SK-N-SH (cell line): Measurements from ENCODE around the gene SOWAHA. TPM values are rescaled to one million over a fixed set of nuclear protein-coding genes. Genes with fewer than 3 reads are reported as not detected.

Experiments used
- CTCF ChIA-PET: fragments of 300-600, 350-600 bp; formaldehyde crosslinking; extraction: SDS; loops from one replicate; lab custom pipeline; 2021; lab: Yijun Ruan, JAX
- POLR2A ChIA-PET: fragments of 350-600 bp; sonication (Branson Sonifier 250); formaldehyde crosslinking; extraction: SDS; loops from one replicate; lab custom pipeline; 2020; ENCODE audit warnings: antibody characterized with exemption, inconsistent platforms; lab: Yijun Ruan, JAX
- DNase-seq: peaks from one replicate; pipeline ENCODE4 v3.0.0; 2012
- H2AFZ ChIP-seq: fragments of 200-600 bp; sonication (generic); 2 replicates; pipeline ENCODE4 v1.8.1; 2016; ENCODE audit warnings: antibody characterized with exemption, mild to moderate bottlenecking, low read depth
- H3F3A ChIP-seq: fragments of 200-600 bp; sonication (generic); replicated peaks from 2 replicates; pipeline ENCODE3; 2016; ENCODE audit warnings: antibody characterized with exemption, mild to moderate bottlenecking; ENCODE audit not compliant: insufficient read depth
- H3K27ac ChIP-seq, 2 experiments: fragments of 200-500 bp in 1 of 2; fragments of 200-600 bp in 1 of 2; sonication (Bioruptor generic) in 1 of 2; sonication (generic), shearing (Covaris generic) in 1 of 2; 2 replicates each; pipeline versions ENCODE4 v1.5.1 to v1.6.1; 2014 to 2016; ENCODE audit warnings: low read depth in 2 of 2, inconsistent platforms in 1 of 2, low read length in 1 of 2, mild to moderate bottlenecking in 1 of 2, mixed read lengths in 1 of 2
- H3K27me3 ChIP-seq: fragments of 200-600 bp; sonication (generic), shearing (Covaris generic); 2 replicates; pipeline ENCODE4 v1.6.1; 2016; ENCODE audit warnings: mixed run types; ENCODE audit not compliant: insufficient read depth
- H3K36me3 ChIP-seq, 2 experiments: fragments of 200-500 bp in 1 of 2; fragments of 200-600 bp in 1 of 2; sonication (Bioruptor generic) in 1 of 2; sonication (generic) in 1 of 2; replicated peaks in 1 of 2; 2 replicates each; pipeline versions ENCODE3 to v1.5.1; 2014 to 2016; ENCODE audit warnings: low read length in 1 of 2, mild to moderate bottlenecking in 1 of 2; ENCODE audit not compliant: insufficient read depth in 2 of 2, control insufficient read depth in 1 of 2
- H3K4me1 ChIP-seq, 2 experiments: fragments of 200-500 bp in 1 of 2; fragments of 200-600 bp in 1 of 2; sonication (Bioruptor generic) in 1 of 2; sonication (generic), shearing (Covaris generic) in 1 of 2; 2 replicates each; pipeline versions ENCODE4 v1.5.1 to v1.6.1; 2014 to 2016; ENCODE audit warnings: low read depth in 1 of 2, low read length in 1 of 2, mixed run types in 1 of 2; ENCODE audit not compliant: insufficient read depth in 2 of 2, control insufficient read depth in 1 of 2
- H3K4me2 ChIP-seq: fragments of 200-600 bp; sonication (generic), shearing (Covaris generic); 2 replicates; pipeline ENCODE4 v1.6.1; 2017; ENCODE audit warnings: mixed run types
- H3K4me3 ChIP-seq, 2 experiments: fragments of 200-500 bp in 1 of 2; fragments of 200-600 bp in 1 of 2; sonication (Bioruptor generic) in 1 of 2; sonication (generic), shearing (Covaris generic) in 1 of 2; 2 replicates each; pipeline versions ENCODE4 v1.5.1 to v1.8.1; 2014 to 2016; ENCODE audit warnings: low read depth in 2 of 2, inconsistent platforms in 1 of 2, low read length in 1 of 2, mild to moderate bottlenecking in 1 of 2, mixed read lengths in 1 of 2, moderate library complexity in 1 of 2
- H3K79me2 ChIP-seq: fragments of 200-600 bp; sonication (generic); 2 replicates; pipeline ENCODE4 v1.8.1; 2017; ENCODE audit warnings: mild to moderate bottlenecking; ENCODE audit not compliant: insufficient read depth
- H3K9ac ChIP-seq: fragments of 200-600 bp; sonication (generic); 2 replicates; pipeline ENCODE4 v1.6.1; 2017; ENCODE audit warnings: mixed run types
- H3K9me2 ChIP-seq: fragments of 200-600 bp; sonication (generic); 2 replicates; pipeline ENCODE4 v1.6.1; 2017; ENCODE audit warnings: mixed run types
- H3K9me3 ChIP-seq: fragments of 200-600 bp; sonication (generic); 2 replicates; pipeline ENCODE4 v1.6.1; 2017; ENCODE audit warnings: mixed run types, mild to moderate bottlenecking, moderate library complexity
- H4K20me1 ChIP-seq: fragments of 200-600 bp; sonication (generic); 2 replicates; pipeline ENCODE4 v1.6.1; 2017; ENCODE audit warnings: mild to moderate bottlenecking, mixed run types; ENCODE audit not compliant: insufficient read depth
- ELF1 ChIP-seq: IDR thresholded peaks from 2 replicates; pipeline ENCODE4 v1.4.0; 2012
- FOXJ3 ChIP-seq: sonication (generic); formaldehyde crosslinking; IDR thresholded peaks from 2 replicates; pipeline ENCODE4 v1.5.1; 2020; ENCODE audit warnings: mild to moderate bottlenecking, missing genetic modification reagents
- GATA2 ChIP-seq: sonication (generic); formaldehyde crosslinking; IDR thresholded peaks from 2 replicates; pipeline ENCODE4 v1.5.0; 2020; ENCODE audit warnings: mild to moderate bottlenecking, missing genetic modification reagents
- NFIC ChIP-seq: IDR thresholded peaks from 2 replicates; pipeline ENCODE4 v1.4.0; 2012; ENCODE audit warnings: borderline replicate concordance
- NRF1 ChIP-seq: IDR thresholded peaks from 2 replicates; pipeline ENCODE4 v1.6.1; 2012; ENCODE audit warnings: low read depth, mild to moderate bottlenecking, low read length
- SMC3 ChIP-seq: IDR thresholded peaks from 2 replicates; pipeline ENCODE4 v1.6.1; 2012; ENCODE audit warnings: low read depth, low read length, improper control_type of control experiment
- WGBS: methylation state at CpG from one replicate; pipeline ENCODE4 v1.1.6; 2017; ENCODE audit warnings: low lambda C conversion rate; 5-methylcytosine and 5-hydroxymethylcytosine counted together
- polyA plus RNA-seq, 3 experiments: library from polyadenylated mRNA; depleted of rRNA; stranded (reverse); fragments of >200 nt; gene quantifications; 2 replicates each; pipeline ENCODE4 v1.2.3, GENCODE V29; 2012
- TF ChIP-seq, protein P1 (sequence below): IDR thresholded peaks from 2 replicates; pipeline ENCODE4 v1.4.0; 2012; ENCODE audit warnings: low read depth, borderline replicate concordance
- TF ChIP-seq, protein P2 (sequence below): IDR thresholded peaks from 2 replicates; pipeline ENCODE4 v1.6.1; 2012; ENCODE audit warnings: mild to moderate bottlenecking, low read depth, low read length, moderate library complexity
- TF ChIP-seq, protein P3 (sequence below): fragments of 150-350 bp; IDR thresholded peaks from 2 replicates; pipeline ENCODE4 v1.6.1; 2017; ENCODE audit warnings: antibody characterized with exemption, low read length, low read depth, borderline replicate concordance
- TF ChIP-seq, protein P4 (sequence below): fragments of 200-600 bp; sonication (generic); IDR thresholded peaks from 2 replicates; pipeline ENCODE4 v1.6.1; 2017; ENCODE audit warnings: antibody characterized with exemption, mild to moderate bottlenecking, moderate library complexity

Gene SOWAHA
- polyA plus RNA-seq, 1 of the 3 experiments (the other 2 are of a cell fraction), result 0.30 TPM

DNA sequence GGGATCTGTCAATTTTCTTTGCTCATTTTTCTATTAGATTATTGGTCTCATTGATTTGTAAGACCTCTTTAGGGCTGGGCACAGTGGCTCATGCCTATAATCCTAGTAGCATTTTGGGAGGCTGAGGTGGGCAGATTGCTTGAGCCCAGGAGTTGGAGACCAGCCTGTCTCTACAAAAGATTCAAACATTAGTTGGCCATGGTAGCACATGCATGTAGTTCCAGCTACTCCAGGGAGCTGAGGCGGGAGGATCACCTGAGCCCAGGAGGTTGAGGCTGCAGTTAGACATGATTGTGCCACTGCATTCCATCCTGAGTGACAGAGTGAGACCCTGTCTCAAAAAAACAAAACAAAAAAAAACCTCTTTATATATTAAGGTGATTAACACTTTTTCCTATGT, 23.8 kb downstream of the SOWAHA start:
- ChIA-PET CTCF (no interaction called here), POLR2A (no interaction called here)
- no peaks in the 10 kb centered on the region for H3K9me2 ChIP-seq
- H3F3A ChIP-seq, result no peaks in the 10 kb centered on the region
- no peak overlapping the region for H3K9ac ChIP-seq
- no peak overlapping the region for H2AFZ ChIP-seq
- no peak overlapping the region for H3K27ac ChIP-seq
- H4K20me1 ChIP-seq, result no peaks in the 10 kb centered on the region
- DNase-seq, result no peak
- no peaks in the 10 kb centered on the region for H3K27me3 ChIP-seq
- 92% methylated on average over 1 of the region's 1 CpG for WGBS
- H3K79me2 ChIP-seq, result no peaks in the 10 kb centered on the region
- no peak overlapping the region for H3K4me3 ChIP-seq
- H3K4me2 ChIP-seq, result no peak overlapping the region
- no peaks in the 10 kb centered on the region for H3K36me3 ChIP-seq
- no peaks in the 10 kb centered on the region for H3K9me3 ChIP-seq
- TF ChIP-seq SMC3 (no peak), FOXJ3 (CRISPR knock-in tag) (no peak), NRF1 (no peak), GATA2 (CRISPR knock-in tag) (no peak), NFIC (no peak), ELF1 (no peak)
- TF ChIP-seq, protein P1, sequence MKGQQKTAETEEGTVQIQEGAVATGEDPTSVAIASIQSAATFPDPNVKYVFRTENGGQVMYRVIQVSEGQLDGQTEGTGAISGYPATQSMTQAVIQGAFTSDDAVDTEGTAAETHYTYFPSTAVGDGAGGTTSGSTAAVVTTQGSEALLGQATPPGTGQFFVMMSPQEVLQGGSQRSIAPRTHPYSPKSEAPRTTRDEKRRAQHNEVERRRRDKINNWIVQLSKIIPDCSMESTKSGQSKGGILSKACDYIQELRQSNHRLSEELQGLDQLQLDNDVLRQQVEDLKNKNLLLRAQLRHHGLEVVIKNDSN, result no peak
- TF ChIP-seq, protein P2, sequence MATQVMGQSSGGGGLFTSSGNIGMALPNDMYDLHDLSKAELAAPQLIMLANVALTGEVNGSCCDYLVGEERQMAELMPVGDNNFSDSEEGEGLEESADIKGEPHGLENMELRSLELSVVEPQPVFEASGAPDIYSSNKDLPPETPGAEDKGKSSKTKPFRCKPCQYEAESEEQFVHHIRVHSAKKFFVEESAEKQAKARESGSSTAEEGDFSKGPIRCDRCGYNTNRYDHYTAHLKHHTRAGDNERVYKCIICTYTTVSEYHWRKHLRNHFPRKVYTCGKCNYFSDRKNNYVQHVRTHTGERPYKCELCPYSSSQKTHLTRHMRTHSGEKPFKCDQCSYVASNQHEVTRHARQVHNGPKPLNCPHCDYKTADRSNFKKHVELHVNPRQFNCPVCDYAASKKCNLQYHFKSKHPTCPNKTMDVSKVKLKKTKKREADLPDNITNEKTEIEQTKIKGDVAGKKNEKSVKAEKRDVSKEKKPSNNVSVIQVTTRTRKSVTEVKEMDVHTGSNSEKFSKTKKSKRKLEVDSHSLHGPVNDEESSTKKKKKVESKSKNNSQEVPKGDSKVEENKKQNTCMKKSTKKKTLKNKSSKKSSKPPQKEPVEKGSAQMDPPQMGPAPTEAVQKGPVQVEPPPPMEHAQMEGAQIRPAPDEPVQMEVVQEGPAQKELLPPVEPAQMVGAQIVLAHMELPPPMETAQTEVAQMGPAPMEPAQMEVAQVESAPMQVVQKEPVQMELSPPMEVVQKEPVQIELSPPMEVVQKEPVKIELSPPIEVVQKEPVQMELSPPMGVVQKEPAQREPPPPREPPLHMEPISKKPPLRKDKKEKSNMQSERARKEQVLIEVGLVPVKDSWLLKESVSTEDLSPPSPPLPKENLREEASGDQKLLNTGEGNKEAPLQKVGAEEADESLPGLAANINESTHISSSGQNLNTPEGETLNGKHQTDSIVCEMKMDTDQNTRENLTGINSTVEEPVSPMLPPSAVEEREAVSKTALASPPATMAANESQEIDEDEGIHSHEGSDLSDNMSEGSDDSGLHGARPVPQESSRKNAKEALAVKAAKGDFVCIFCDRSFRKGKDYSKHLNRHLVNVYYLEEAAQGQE, result no peak
- TF ChIP-seq, protein P3, sequence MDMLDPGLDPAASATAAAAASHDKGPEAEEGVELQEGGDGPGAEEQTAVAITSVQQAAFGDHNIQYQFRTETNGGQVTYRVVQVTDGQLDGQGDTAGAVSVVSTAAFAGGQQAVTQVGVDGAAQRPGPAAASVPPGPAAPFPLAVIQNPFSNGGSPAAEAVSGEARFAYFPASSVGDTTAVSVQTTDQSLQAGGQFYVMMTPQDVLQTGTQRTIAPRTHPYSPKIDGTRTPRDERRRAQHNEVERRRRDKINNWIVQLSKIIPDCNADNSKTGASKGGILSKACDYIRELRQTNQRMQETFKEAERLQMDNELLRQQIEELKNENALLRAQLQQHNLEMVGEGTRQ, result no peak
- TF ChIP-seq, protein P4, sequence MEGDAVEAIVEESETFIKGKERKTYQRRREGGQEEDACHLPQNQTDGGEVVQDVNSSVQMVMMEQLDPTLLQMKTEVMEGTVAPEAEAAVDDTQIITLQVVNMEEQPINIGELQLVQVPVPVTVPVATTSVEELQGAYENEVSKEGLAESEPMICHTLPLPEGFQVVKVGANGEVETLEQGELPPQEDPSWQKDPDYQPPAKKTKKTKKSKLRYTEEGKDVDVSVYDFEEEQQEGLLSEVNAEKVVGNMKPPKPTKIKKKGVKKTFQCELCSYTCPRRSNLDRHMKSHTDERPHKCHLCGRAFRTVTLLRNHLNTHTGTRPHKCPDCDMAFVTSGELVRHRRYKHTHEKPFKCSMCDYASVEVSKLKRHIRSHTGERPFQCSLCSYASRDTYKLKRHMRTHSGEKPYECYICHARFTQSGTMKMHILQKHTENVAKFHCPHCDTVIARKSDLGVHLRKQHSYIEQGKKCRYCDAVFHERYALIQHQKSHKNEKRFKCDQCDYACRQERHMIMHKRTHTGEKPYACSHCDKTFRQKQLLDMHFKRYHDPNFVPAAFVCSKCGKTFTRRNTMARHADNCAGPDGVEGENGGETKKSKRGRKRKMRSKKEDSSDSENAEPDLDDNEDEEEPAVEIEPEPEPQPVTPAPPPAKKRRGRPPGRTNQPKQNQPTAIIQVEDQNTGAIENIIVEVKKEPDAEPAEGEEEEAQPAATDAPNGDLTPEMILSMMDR, result no peak
- H3K4me1 ChIP-seq, result no peaks in the 10 kb centered on the region; a peak in 2 of 4 replicates
